Kidney glomerular epithelial cell (primary cell): ENCODE results near the gene RNF115.
"Not testable (repeated sequence)": the region's sequence is repeated elsewhere in the genome, so short reads cannot be mapped to it uniquely, and the experiment has no call there.

ENCODE experiments used
- DNase-seq: peaks from one replicate; lab custom pipeline; 2025; lab: John Stamatoyannopoulos, UW

RNF115 gene

GRCh38 chr1:145827966-145828365, 4.1 kb upstream of the RNF115 start:
- DNase-seq, result no peak

DNA sequence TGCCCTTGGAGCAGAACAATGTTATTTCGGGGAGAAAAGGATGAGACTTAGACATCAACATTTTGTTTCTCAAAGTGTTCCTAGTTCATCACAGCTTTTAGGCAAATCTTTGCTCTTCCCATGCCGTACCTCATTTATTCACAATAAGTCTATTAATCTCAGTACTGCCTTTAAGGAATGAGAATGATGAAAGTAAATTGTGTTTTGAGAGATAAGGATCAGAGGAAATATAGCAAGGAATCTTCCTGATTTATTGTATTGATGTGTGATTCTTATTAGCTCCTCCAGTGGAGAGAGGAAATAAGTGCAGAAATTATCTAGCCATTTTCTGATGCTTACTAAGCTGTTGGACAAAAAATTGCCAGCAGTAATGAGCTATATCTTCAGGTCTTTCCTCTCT, 2.1 kb upstream of the RNF115 start:
- DNase-seq, result peak; percentile 1

DNA sequence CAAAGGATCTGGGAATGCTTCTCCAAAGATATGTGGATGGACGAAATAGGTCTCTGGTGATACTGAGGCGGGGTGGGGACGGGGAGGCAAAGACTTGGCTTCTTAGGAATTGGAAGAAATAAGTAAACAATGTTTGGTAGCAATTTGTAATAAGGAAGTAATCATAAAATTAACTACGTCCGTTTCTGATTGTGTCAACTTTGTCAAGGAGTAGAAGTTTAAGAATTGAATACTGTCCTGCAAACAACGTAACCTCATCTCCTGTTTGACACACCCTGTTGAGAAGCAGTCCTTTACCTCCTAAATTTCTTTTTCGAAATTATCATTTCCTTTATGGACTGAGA, 576 bp upstream of the RNF115 start:
- DNase-seq, result peak; percentile 30

- DNase-seq, result not testable (repeated sequence)
These were observed 1.0 kb downstream of the RNF115 start for GRCh38 chr1:145822779-145823331.

DNA sequence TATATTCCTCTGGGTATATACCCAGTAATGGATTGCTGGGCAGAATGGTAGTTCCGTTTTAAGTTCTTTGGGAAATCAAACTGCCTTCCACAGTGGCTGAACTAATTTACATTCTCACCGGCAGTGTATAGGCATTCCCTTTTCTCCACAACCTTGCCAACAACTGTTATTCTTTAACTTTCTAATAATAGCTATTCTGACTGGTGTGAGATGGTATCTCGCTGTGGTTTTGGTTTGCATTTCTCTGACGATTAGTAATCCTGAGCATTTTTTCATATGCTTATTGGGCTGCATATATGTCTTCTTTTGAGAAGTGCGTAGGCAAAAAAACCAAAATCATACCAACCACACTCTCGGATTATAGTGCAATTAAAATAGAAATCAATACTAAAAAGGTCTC, 5.8 kb downstream of the RNF115 start:
- peak; percentile 41 for DNase-seq

- not testable (repeated sequence) for DNase-seq
These were observed 10.7 kb downstream of the RNF115 start for GRCh38 chr1:145812977-145813810.

DNA sequence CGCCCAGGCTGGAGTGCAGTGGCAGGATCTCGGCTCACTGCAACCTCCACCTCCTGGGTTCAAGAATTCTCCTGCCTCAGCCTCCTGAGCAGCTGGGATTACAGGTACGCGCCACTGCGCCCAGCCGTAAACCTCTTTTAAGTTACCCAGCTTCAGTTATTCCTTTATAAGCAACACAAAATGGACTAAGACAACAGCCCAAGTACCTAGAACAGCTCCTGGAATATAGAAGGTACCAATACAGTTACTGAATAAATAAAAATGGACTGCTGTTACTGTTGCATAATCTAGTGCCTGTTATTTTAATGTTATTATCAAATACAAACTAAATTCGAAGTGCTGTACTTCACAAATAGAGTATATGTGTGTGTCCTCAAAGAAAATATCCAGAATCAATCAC, 17.1 kb downstream of the RNF115 start:
- no peak for DNase-seq

- DNase-seq, result no peak
These were observed 17.5 kb downstream of the RNF115 start for GRCh38 chr1:145806408-145806807.

DNA sequence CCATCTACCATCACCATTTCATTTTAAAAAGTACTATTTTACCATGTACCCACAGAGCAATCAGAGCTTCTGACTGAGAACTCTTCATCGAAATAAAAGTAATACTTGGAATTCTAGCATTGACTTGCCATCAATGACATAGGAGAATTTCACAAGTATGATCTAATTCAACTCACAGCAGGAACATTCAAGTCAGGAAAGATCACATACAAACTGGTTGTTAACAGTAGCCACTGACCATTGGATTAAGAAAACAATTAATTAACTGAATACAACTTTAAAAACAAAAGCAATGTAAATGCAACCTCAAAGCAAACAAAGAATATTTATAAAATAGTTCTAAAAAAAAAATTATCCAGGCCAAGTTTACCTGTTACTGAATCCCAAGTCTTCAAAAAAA, 18.8 kb downstream of the RNF115 start:
- no peak for DNase-seq

GRCh38 chr1:145804235-145805045, 19.5 kb downstream of the RNF115 start:
- DNase-seq, result no peak

DNA sequence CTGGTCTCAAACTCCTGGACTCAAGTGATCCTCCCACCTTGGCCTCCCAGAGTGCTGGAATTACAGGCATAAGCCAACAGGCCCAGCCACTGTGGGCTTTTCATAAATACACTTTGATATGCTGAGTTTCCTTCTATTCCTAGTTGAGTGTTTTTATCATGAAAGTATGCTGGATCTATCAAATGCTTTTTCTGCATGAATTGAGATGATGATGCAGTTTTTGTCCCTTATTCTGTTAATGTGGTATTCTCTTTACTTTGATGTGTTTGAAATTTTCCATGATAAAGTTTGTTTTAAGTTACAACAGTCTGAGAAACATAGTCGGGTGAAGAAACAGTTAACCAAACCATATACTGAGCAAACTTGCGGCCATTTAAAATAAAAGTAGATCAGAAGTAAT, 24.1 kb downstream of the RNF115 start:
- no peak for DNase-seq

DNA sequence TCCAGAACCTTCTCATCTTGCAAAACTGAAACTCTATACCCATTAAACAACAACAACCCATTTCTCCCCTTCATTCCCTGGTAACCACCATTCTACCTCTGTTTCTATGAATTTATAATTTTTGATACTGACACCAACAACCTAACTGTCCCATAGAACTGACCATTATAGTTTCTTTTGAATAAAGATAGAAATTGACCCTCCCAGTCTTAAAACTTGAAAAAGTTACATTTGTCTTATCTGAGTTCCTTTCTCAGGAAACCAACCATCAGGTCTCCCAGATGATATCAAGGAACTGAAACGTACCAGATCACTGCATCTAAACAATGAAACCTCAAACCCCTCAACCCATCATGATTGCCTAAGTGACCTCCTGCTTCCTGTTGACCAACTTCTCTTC, 27.1 kb downstream of the RNF115 start:
- DNase-seq, result no peak

- DNase-seq, result no peak
These were observed 28.5 kb downstream of the RNF115 start for GRCh38 chr1:145795257-145795881.

GRCh38 chr1:145792484-145792883, 31.4 kb downstream of the RNF115 start:
- no peak for DNase-seq

GRCh38 chr1:145791860-145792259, 32.0 kb downstream of the RNF115 start:
- not testable (repeated sequence) for DNase-seq

GRCh38 chr1:145788580-145788979, 35.3 kb downstream of the RNF115 start:
- no peak for DNase-seq

GRCh38 chr1:145786271-145786670, 37.6 kb downstream of the RNF115 start:
- no peak for DNase-seq

DNA sequence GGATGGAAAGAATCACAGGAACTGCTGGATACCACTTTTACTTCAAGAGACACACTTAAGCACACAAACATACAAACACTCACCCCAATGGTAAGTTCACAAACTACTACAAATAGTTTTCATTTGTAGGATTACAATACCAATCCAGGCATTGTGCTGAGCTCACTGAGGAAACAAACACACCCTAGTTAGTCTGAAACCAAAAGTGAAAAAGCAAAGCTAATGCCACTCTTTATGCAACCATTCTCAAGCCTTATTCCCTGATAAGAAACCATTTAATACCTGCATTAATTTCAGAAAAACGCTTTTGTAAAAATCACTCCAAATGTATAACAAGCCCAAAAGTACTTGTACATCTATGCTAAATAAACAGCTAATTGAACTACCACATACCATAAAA, 38.3 kb downstream of the RNF115 start:
- no peak for DNase-seq

- no peak for DNase-seq
These were observed 39.5 kb downstream of the RNF115 start for GRCh38 chr1:145784409-145784808.

- DNase-seq, result peak; percentile 97
These were observed 41.4 kb downstream of the RNF115 start for GRCh38 chr1:145782272-145783099.

DNA sequence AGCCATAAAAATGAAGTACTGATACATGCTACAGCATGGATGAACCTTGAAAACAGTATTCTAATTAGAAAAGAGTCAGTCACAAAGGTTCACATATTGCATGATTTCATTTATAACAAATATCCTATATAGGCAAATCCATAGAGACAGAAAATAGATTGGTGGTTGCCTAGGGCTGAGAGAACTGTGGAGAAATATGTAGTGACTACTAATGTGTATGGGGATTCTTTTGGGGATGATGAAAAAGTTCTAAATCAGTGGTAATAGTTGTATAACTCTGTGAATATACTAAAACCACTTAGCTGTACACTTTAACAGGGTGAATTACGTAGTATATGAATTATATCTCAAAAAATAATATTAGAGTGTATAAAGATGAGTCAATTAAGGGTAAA, 45.8 kb downstream of the RNF115 start:
- no peak for DNase-seq
